Hepatocyte (in vitro differentiated cells): ENCODE results near the gene PKNOX1. TPM values are rescaled to one million over a fixed set of nuclear protein-coding genes. Genes with fewer than 3 reads are reported as not detected.
"Not testable (repeated sequence)": the region's sequence is repeated elsewhere in the genome, so short reads cannot be mapped to it uniquely, and the experiment has no call there.

Source experiments
- DNase-seq: peaks from one replicate; pipeline ENCODE4 v3.0.0-alpha.2; 2016; ENCODE audit warnings: low spot score
- H2AFZ ChIP-seq: fragments of 200-600 bp; sonication (generic); 2 replicates; pipeline ENCODE4 v1.6.0; 2016; ENCODE audit warnings: antibody characterized with exemption, mild to moderate bottlenecking
- H3K27ac ChIP-seq: fragments of 200-600 bp; sonication (generic); 2 replicates; pipeline ENCODE4 v1.5.1; 2016; ENCODE audit warnings: mild to moderate bottlenecking
- H3K27me3 ChIP-seq: fragments of 200-600 bp; sonication (generic); 2 replicates; pipeline ENCODE4 v1.6.1; 2016
- H3K36me3 ChIP-seq: fragments of 200-600 bp; sonication (generic); replicated peaks from 2 replicates; pipeline ENCODE4 v1.5.1; 2016; ENCODE audit warnings: low read depth; ENCODE audit not compliant: insufficient read depth
- H3K4me1 ChIP-seq: fragments of 200-600 bp; sonication (generic); 2 replicates; pipeline ENCODE4 v1.5.1; 2016; ENCODE audit warnings: mild to moderate bottlenecking, moderate library complexity; ENCODE audit not compliant: insufficient read depth
- H3K4me2 ChIP-seq: fragments of 200-600 bp; sonication (generic); 2 replicates; pipeline ENCODE4 v1.6.0; 2016
- H3K4me3 ChIP-seq: fragments of 200-600 bp; sonication (generic); 2 replicates; pipeline ENCODE4 v1.5.1; 2016; ENCODE audit warnings: mild to moderate bottlenecking
- H3K79me2 ChIP-seq: fragments of 200-600 bp; sonication (generic); 2 replicates; pipeline ENCODE4 v1.6.0; 2017; ENCODE audit warnings: mild to moderate bottlenecking
- H3K9me2 ChIP-seq: fragments of 200-600 bp; sonication (generic); replicated peaks from 2 replicates; pipeline ENCODE4 v1.6.0; 2017; ENCODE audit warnings: mild to moderate bottlenecking; ENCODE audit not compliant: insufficient read depth
- H3K9me3 ChIP-seq: fragments of 200-600 bp; sonication (generic); 2 replicates; pipeline ENCODE4 v1.5.1; 2016; ENCODE audit warnings: low read depth, mild to moderate bottlenecking
- H4K20me1 ChIP-seq: fragments of 200-600 bp; sonication (generic); 2 replicates; pipeline ENCODE4 v1.6.0; 2016; ENCODE audit warnings: mild to moderate bottlenecking; ENCODE audit not compliant: insufficient read depth, poor library complexity, severe bottlenecking
- EZH2 ChIP-seq: fragments of 200-600 bp; sonication (generic); IDR thresholded peaks from 2 replicates; pipeline ENCODE4 v1.6.1; 2016; ENCODE audit warnings: antibody characterized with exemption, mild to moderate bottlenecking, borderline replicate concordance
- EZH2phosphoT487 ChIP-seq: fragments of 200-600 bp; sonication (generic); IDR thresholded peaks from one replicate; pipeline ENCODE4 v1.6.1; 2018; ENCODE audit warnings: antibody characterized with exemption, mild to moderate bottlenecking, low read depth, moderate library complexity; ENCODE audit not compliant: unreplicated experiment, severe bottlenecking
- WGBS: methylation state at CpG from one replicate; pipeline ENCODE4 v1.1.6; 2016; ENCODE audit warnings: low lambda C conversion rate; ENCODE audit errors: missing lambda C conversion rate; 5-methylcytosine and 5-hydroxymethylcytosine counted together
- polyA plus RNA-seq: library from polyadenylated mRNA; unstranded; fragments of >200 nt; fragmentation: Nextera tagmentation; extraction: Ambion mirVana; gene quantifications from 2 replicates; pipeline ENCODE4 v1.2.1, GENCODE V29; 2016
- total RNA-seq: library from RNA; depleted of rRNA; stranded (reverse); fragments of >200 nt; gene quantifications from 2 replicates; pipeline ENCODE4 v1.2.3, GENCODE V29; 2014
- TF ChIP-seq, protein P1 (sequence below): fragments of 200-600 bp; sonication (generic); IDR thresholded peaks from 2 replicates; pipeline ENCODE4 v1.5.1; 2016; ENCODE audit warnings: antibody characterized with exemption, mild to moderate bottlenecking; ENCODE audit not compliant: poor library complexity

PKNOX1 gene
- total and polyA plus RNA-seq, 2 experiments from 2014 or later, result 11.0 to 13.4 TPM

- H3K27me3 ChIP-seq, H3K9me3 ChIP-seq, H3K79me2 ChIP-seq, H3K36me3 ChIP-seq, DNase-seq, H3K9me2 ChIP-seq, H4K20me1 ChIP-seq, H3K4me3 ChIP-seq: not testable (repeated sequence)
- Histone ChIP-seq H3K27ac (peak overlapping the region; percentile 65), H3K4me2 (peak overlapping the region; percentile 66), H2AFZ (peak overlapping the region; percentile 40), H3K4me1 (peaks cover 46% of the 10 kb centered on the region)
- 33% methylated on average over 16 of the region's 16 CpGs for WGBS
Measured at GRCh38 chr21:42937034-42937940, 37.1 kb upstream of the PKNOX1 start.

GRCh38 chr21:42937960-42938605 lies 36.3 kb upstream of the PKNOX1 start:
- Histone ChIP-seq H3K4me1 (peaks cover 38% of the 10 kb centered on the region), H3K27ac (peak overlapping the region; percentile 65), H3K79me2 (no peaks in the 10 kb centered on the region), H2AFZ (no peak overlapping the region), H3K27me3 (no peaks in the 10 kb centered on the region), H3K36me3 (no peaks in the 10 kb centered on the region), H3K4me2 (no peak overlapping the region), H3K9me2 (no peaks in the 10 kb centered on the region), H3K9me3 (no peaks in the 10 kb centered on the region), H3K4me3 (no peak overlapping the region), H4K20me1 (no peaks in the 10 kb centered on the region)
- WGBS, result 79% methylated on average over 21 of the region's 21 CpGs
- no peak for TF ChIP-seq EZH2
- TF ChIP-seq, protein P1, sequence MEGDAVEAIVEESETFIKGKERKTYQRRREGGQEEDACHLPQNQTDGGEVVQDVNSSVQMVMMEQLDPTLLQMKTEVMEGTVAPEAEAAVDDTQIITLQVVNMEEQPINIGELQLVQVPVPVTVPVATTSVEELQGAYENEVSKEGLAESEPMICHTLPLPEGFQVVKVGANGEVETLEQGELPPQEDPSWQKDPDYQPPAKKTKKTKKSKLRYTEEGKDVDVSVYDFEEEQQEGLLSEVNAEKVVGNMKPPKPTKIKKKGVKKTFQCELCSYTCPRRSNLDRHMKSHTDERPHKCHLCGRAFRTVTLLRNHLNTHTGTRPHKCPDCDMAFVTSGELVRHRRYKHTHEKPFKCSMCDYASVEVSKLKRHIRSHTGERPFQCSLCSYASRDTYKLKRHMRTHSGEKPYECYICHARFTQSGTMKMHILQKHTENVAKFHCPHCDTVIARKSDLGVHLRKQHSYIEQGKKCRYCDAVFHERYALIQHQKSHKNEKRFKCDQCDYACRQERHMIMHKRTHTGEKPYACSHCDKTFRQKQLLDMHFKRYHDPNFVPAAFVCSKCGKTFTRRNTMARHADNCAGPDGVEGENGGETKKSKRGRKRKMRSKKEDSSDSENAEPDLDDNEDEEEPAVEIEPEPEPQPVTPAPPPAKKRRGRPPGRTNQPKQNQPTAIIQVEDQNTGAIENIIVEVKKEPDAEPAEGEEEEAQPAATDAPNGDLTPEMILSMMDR, result no peak
- TF ChIP-seq EZH2phosphoT487, result no peak
- DNase-seq, result no peak

DNA sequence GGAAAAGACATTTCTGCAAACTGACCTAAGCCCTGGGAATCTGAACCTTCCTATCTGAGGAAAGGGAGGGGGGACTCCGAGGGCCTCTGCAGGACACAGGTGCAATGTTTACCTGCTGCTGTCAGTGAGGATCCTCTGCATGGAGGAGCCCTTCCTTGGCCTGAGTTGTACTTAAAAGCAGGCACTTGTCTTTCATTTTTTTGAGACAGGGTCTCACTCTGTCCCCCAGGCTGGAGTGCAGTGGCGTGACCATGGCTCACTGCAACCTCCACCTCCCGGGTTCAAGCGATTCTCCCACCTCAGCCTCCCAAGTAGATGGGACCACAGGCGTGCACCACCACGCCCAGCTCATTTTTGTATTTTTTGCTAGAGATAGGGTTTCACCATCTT lies 35.8 kb upstream of the PKNOX1 start:
- not testable (repeated sequence) for H3K4me2 ChIP-seq, H3K36me3 ChIP-seq, H2AFZ ChIP-seq, H3K9me2 ChIP-seq, H3K27me3 ChIP-seq, H3K79me2 ChIP-seq, H3K27ac ChIP-seq, H4K20me1 ChIP-seq, H3K4me3 ChIP-seq, DNase-seq, H3K9me3 ChIP-seq
- peaks cover 35% of the 10 kb centered on the region for H3K4me1 ChIP-seq
- 90% methylated on average over 6 of the region's 6 CpGs for WGBS

DNA sequence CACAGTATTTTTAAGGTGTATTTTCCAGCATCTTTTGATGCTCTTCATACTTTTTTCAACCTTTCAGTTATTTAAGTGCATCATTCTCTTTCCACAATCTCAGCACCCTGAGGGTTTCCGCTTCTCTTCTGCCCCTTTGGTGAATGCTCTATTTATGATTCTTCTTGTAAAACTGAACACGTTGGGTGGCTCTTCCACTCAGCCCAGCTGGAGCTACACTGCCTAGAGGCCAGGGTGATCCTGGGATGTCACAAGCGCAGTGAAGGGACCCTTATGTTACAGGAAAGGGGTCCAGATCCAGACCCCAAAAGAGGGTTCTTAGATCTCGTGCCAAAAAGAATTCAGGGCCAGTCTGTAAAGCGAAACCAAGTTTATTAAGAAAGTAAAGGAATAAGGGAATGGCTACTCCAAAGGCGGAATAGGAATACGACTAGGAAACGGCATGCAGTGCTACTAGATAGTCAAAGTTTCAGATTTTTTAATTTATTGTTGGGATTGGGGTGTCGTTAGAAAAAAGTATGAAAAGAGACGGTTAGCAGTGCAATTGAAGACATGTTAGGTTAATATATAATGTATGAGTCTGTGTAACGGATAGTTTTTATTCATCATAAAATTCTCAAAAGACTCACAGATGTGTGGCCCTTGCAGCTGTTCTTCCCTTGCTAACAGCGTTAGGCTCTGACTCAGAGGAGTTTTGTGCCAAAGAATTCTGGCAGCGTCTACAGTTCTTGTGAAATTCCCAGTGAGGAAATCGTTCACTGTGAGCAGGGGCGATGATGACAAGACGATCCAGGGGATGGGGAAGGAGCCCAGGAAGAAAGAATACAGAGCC lies 34.6 kb upstream of the PKNOX1 start:
- Histone ChIP-seq H2AFZ (no peak overlapping the region), H3K4me1 (peaks cover 25% of the 10 kb centered on the region), H3K79me2 (no peaks in the 10 kb centered on the region), H3K9me3 (no peaks in the 10 kb centered on the region), H3K36me3 (no peaks in the 10 kb centered on the region), H3K27me3 (no peaks in the 10 kb centered on the region), H3K4me2 (peak overlapping the region; percentile 55), H3K4me3 (no peak overlapping the region), H3K9me2 (no peaks in the 10 kb centered on the region), H4K20me1 (no peaks in the 10 kb centered on the region), H3K27ac (peak overlapping the region; percentile 72)
- no peak for TF ChIP-seq EZH2
- TF ChIP-seq, protein P1, result no peak
- TF ChIP-seq EZH2phosphoT487, result no peak
- WGBS, result 62% methylated on average over 16 of the region's 16 CpGs
- DNase-seq, result peak; percentile 83
